SK-N-MC (cell line): ENCODE data around the gene TMEM231.

ENCODE experiments used
- EZH2 ChIP-seq: fragments of 200-600 bp; sonication (generic); IDR thresholded peaks from one replicate; pipeline ENCODE4 v1.6.1; 2017; ENCODE audit warnings: antibody characterized with exemption
- FOXP2 ChIP-seq: optimal IDR thresholded peaks from 2 replicates; pipeline ENCODE3; 2011; ENCODE audit warnings: mild to moderate bottlenecking, moderate library complexity; ENCODE audit not compliant: insufficient read depth; ENCODE audit errors: extremely low read length, control extremely low read depth
- POLR2AphosphoS5 ChIP-seq: IDR thresholded peaks from 2 replicates; pipeline ENCODE4 v1.6.1; 2012; ENCODE audit warnings: mild to moderate bottlenecking, low read depth, low read length, borderline replicate concordance

DNA sequence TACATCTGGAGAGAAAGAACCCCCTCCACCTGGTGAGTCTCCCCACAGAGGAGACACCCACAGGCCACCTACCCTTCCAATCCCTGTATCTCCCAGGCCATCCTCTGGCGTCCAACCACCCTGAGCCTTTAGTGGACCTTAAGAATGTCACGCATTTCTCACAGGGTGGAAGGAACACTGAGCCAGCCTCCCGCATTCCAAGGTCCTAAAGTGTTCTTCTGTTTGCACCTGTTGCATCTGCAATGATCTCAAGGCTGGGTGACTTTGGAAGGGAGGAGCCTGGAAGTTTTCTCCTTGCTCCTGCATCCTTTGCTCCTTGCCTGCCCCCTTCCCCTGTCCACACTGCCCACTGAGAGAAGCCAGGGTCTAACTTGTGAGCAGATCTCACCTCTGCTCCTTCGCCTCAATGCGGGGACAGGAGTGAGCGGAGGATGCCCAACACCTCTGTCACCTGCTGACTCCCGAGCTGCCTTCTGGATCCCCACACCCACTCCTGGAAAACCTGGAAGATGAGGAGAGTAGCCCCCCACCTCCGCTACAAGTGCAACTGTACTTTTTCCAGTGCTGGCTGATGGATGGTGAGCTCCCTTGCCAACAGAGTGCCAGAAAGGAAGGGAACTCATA, 23.8 kb downstream of the TMEM231 start:
- no peak for TF ChIP-seq EZH2
- no peak for TF ChIP-seq POLR2AphosphoS5
- TF ChIP-seq FOXP2, result no peak
